H1 (cell line): ENCODE measurements around the gene MEN1. TPM values are rescaled to one million over a fixed set of nuclear protein-coding genes. Genes with fewer than 3 reads are reported as not detected.

Experiments used
- CTCF ChIA-PET: fragments of 300-600 bp; sonication (Branson Sonifier 250); formaldehyde crosslinking; loops from one replicate; lab custom pipeline; 2021; ENCODE audit not compliant: partially characterized antibody; lab: Charles Lee
- POLR2A ChIA-PET: fragments of 300-600 bp; sonication (Branson Sonifier 250); formaldehyde crosslinking; loops from one replicate; lab custom pipeline; 2021; ENCODE audit warnings: inconsistent platforms; ENCODE audit not compliant: partially characterized antibody; lab: Charles Lee
- DNase-seq, 2 experiments: peaks; one replicate each; pipeline versions ENCODE4 v3.0.0 to v3.0.0-alpha.2; 2010 to 2022; ENCODE audit warnings: low spot score in 2 of 2, low read depth in 1 of 2, mixed read lengths in 1 of 2
- FAIRE-seq: peaks from 2 replicates; lab custom pipeline; 2011; peaks lifted over from hg19 to GRCh38; lab: Jason Lieb, UNC
- H2AFZ ChIP-seq: 2 replicates; pipeline ENCODE4 v1.8.1; 2012; ENCODE audit warnings: low read length, inconsistent platforms
- H2AK5ac ChIP-seq: 2 replicates; pipeline ENCODE4 v1.6.1; 2013; ENCODE audit warnings: low read depth, low read length
- H2BK120ac ChIP-seq: replicated peaks from 2 replicates; pipeline ENCODE3; 2013; ENCODE audit warnings: low read depth, low read length, inconsistent platforms
- H2BK12ac ChIP-seq: 2 replicates; pipeline ENCODE4 v1.6.1; 2013; ENCODE audit warnings: low read depth, low read length
- H2BK15ac ChIP-seq: 2 replicates; pipeline ENCODE4 v1.6.1; 2013; ENCODE audit warnings: low read length
- H2BK20ac ChIP-seq: 2 replicates; pipeline ENCODE4 v1.6.1; 2013; ENCODE audit warnings: low read length
- H2BK5ac ChIP-seq: 2 replicates; pipeline ENCODE4 v1.6.1; 2013; ENCODE audit warnings: low read depth, low read length
- H3K14ac ChIP-seq: 2 replicates; pipeline ENCODE4 v1.6.1; 2013; ENCODE audit warnings: inconsistent platforms; ENCODE audit not compliant: insufficient read length
- H3K18ac ChIP-seq: 2 replicates; pipeline ENCODE4 v1.6.1; 2013; ENCODE audit warnings: low read length; ENCODE audit errors: extremely low read depth
- H3K23ac ChIP-seq: 2 replicates; pipeline ENCODE4 v1.6.1; 2013; ENCODE audit warnings: inconsistent platforms; ENCODE audit not compliant: insufficient read length
- H3K23me2 ChIP-seq: 2 replicates; pipeline ENCODE4 v1.6.1; 2013; ENCODE audit warnings: low read depth, low read length
- H3K27ac ChIP-seq: 2 replicates; pipeline ENCODE4 v1.6.1; 2011; ENCODE audit warnings: low read depth, low read length, inconsistent platforms
- H3K27me3 ChIP-seq, 4 experiments: replicated peaks in 1 of 4; 1 replicate in 1 of 4; 2 replicates in 3 of 4; pipeline versions ENCODE4 v1.6.1 to v1.8.1; 2011 to 2013; ENCODE audit warnings: low read length in 3 of 4, mild to moderate bottlenecking in 3 of 4, inconsistent platforms in 2 of 4, mixed read lengths in 2 of 4, moderate library complexity in 1 of 4; ENCODE audit not compliant: control insufficient read depth in 3 of 4, insufficient read depth in 3 of 4; ENCODE audit errors: extremely low read depth in 1 of 4
- H3K36me3 ChIP-seq, 4 experiments: 2 replicates each; pipeline versions ENCODE4 v1.6.1 to v1.8.1; 2011 to 2013; ENCODE audit warnings: mild to moderate bottlenecking in 4 of 4, low read length in 3 of 4, moderate library complexity in 2 of 4, control low read depth in 1 of 4, inconsistent platforms in 1 of 4; ENCODE audit not compliant: insufficient read depth in 4 of 4, control insufficient read depth in 2 of 4
- H3K4ac ChIP-seq: replicated peaks from 2 replicates; pipeline ENCODE3; 2013; ENCODE audit warnings: low read length, low read depth, mixed read lengths, inconsistent platforms; ENCODE audit not compliant: insufficient read length
- H3K4me1 ChIP-seq, 4 experiments: replicated peaks in 1 of 4; 1 replicate in 1 of 4; 2 replicates in 3 of 4; pipeline versions ENCODE4 v1.6.1 to v1.8.1; 2011 to 2013; ENCODE audit warnings: low read length in 3 of 4, inconsistent platforms in 2 of 4, mixed read lengths in 1 of 4; ENCODE audit not compliant: insufficient read depth in 4 of 4, control insufficient read depth in 3 of 4
- H3K4me2 ChIP-seq, 2 experiments: 2 replicates each; pipeline versions ENCODE4 v1.6.1 to v1.8.1; 2011 to 2013; ENCODE audit warnings: low read depth in 2 of 2, low read length in 2 of 2, control low read depth in 1 of 2, inconsistent platforms in 1 of 2, mild to moderate bottlenecking in 1 of 2; ENCODE audit not compliant: insufficient read depth in 1 of 2
- H3K4me3 ChIP-seq, 4 experiments: fragments of 200-600, 300-600 bp in 1 of 4; sonication (generic), shearing (Covaris generic), sonication (Bioruptor Twin) in 1 of 4; 2 replicates each; pipeline versions ENCODE4 v1.5.1 to v1.8.1; 2011 to 2016; ENCODE audit warnings: low read length in 4 of 4, low read depth in 3 of 4, control low read depth in 2 of 4, inconsistent platforms in 2 of 4, mild to moderate bottlenecking in 2 of 4, mixed read lengths in 1 of 4, moderate library complexity in 1 of 4; ENCODE audit not compliant: insufficient read depth in 2 of 4; ENCODE audit errors: extremely low read depth in 1 of 4
- H3K56ac ChIP-seq: replicated peaks from 2 replicates; pipeline ENCODE3; 2013; ENCODE audit warnings: low read depth, mild to moderate bottlenecking, mixed read lengths, low read length, inconsistent platforms; ENCODE audit not compliant: insufficient read length
- H3K79me1 ChIP-seq: 2 replicates; pipeline ENCODE4 v1.6.1; 2013; ENCODE audit warnings: low read depth, low read length, control low read depth
- H3K79me2 ChIP-seq, 2 experiments: 2 replicates each; pipeline versions ENCODE4 v1.6.1 to v1.8.1; 2012 to 2013; ENCODE audit warnings: low read length in 2 of 2, mild to moderate bottlenecking in 2 of 2, inconsistent platforms in 1 of 2; ENCODE audit not compliant: insufficient read depth in 2 of 2, control insufficient read depth in 1 of 2
- H3K9ac ChIP-seq, 4 experiments: replicated peaks in 1 of 4; 1 replicate in 1 of 4; 2 replicates in 3 of 4; pipeline versions ENCODE4 v1.6.1 to v1.8.1; 2011 to 2013; ENCODE audit warnings: low read depth in 3 of 4, low read length in 3 of 4, control low read depth in 2 of 4, mild to moderate bottlenecking in 2 of 4, moderate library complexity in 2 of 4, inconsistent platforms in 1 of 4; ENCODE audit errors: extremely low read depth in 1 of 4
- H3K9me3 ChIP-seq, 2 experiments: 2 replicates each; pipeline versions ENCODE4 v1.6.1 to v1.8.1; 2012 to 2013; ENCODE audit warnings: mild to moderate bottlenecking in 2 of 2, moderate library complexity in 2 of 2, control low read depth in 1 of 2, inconsistent platforms in 1 of 2, low read depth in 1 of 2, low read length in 1 of 2, mixed read lengths in 1 of 2; ENCODE audit not compliant: insufficient read depth in 2 of 2
- H4K20me1 ChIP-seq, 2 experiments: replicated peaks in 1 of 2; 2 replicates each; pipeline versions ENCODE3 to v1.8.1; 2011 to 2013; ENCODE audit warnings: inconsistent platforms in 2 of 2, low read length in 2 of 2, mild to moderate bottlenecking in 1 of 2; ENCODE audit not compliant: insufficient read depth in 2 of 2, control insufficient read depth in 1 of 2
- H4K5ac ChIP-seq: 2 replicates; pipeline ENCODE4 v1.6.1; 2013; ENCODE audit warnings: low read length, low read depth, mixed read lengths, inconsistent platforms; ENCODE audit not compliant: insufficient read length
- H4K8ac ChIP-seq: 2 replicates; pipeline ENCODE4 v1.8.0; 2013; ENCODE audit warnings: mild to moderate bottlenecking, moderate library complexity, low read length, inconsistent platforms; ENCODE audit not compliant: insufficient read depth; ENCODE audit errors: extremely low read depth
- H4K91ac ChIP-seq: replicated peaks from 2 replicates; pipeline ENCODE3; 2013; ENCODE audit warnings: low read length, mixed read lengths, inconsistent platforms; ENCODE audit not compliant: insufficient read length
- BCL11A ChIP-seq, 2 experiments: IDR thresholded peaks; one replicate each; pipeline ENCODE4 v1.6.1; 2011; ENCODE audit warnings: low read depth in 2 of 2, low read length in 2 of 2, mild to moderate bottlenecking in 2 of 2
- CTCF ChIP-seq, 3 experiments: IDR thresholded peaks; 1 replicate in 2 of 3; 2 replicates in 1 of 3; pipeline versions ENCODE4 v1.5.1 to v1.6.1; 2011; ENCODE audit warnings: low read length in 3 of 3, mild to moderate bottlenecking in 3 of 3, inconsistent platforms in 2 of 3, low read depth in 1 of 3, moderate library complexity in 1 of 3; ENCODE audit not compliant: insufficient read depth in 1 of 3; ENCODE audit errors: control extremely low read depth in 1 of 3
- HDAC6 ChIP-seq: IDR thresholded peaks from one replicate; pipeline ENCODE4 v1.7.1; 2012; ENCODE audit warnings: low read depth, mild to moderate bottlenecking, inconsistent platforms, low read length, moderate library complexity
- POU5F1 ChIP-seq: IDR thresholded peaks from 2 replicates; pipeline ENCODE4 v1.6.1; 2011; ENCODE audit warnings: low read depth, mild to moderate bottlenecking, low read length, moderate library complexity
- RFX5 ChIP-seq: IDR thresholded peaks from 2 replicates; pipeline ENCODE4 v1.6.1; 2011; ENCODE audit warnings: low read depth, low read length, improper control_type of control experiment, borderline replicate concordance
- SIN3A ChIP-seq, 2 experiments: IDR thresholded peaks in 1 of 2; conservative IDR thresholded peaks in 1 of 2; 2 replicates each; pipeline ENCODE4 v1.6.1; 2011 to 2012; ENCODE audit warnings: low read length in 2 of 2, improper control_type of control experiment in 1 of 2, low read depth in 1 of 2, mild to moderate bottlenecking in 1 of 2
- SIX5 ChIP-seq: IDR thresholded peaks from 2 replicates; pipeline ENCODE4 v1.6.1; 2011; ENCODE audit warnings: mild to moderate bottlenecking, low read depth, low read length
- SRF ChIP-seq: IDR thresholded peaks from 2 replicates; pipeline ENCODE4 v1.6.1; 2011; ENCODE audit warnings: mild to moderate bottlenecking, low read depth, low read length, moderate library complexity
- WGBS, 2 experiments: shearing (Covaris generic) in 1 of 2; methylation state at CpG; one replicate each; pipeline versions ENCODE4 v1.1.6 to v1.1.7; 2013 to 2015; ENCODE audit warnings: low lambda C conversion rate in 2 of 2, mixed read lengths in 2 of 2, inconsistent platforms in 1 of 2, low coverage in 1 of 2, missing lambda C conversion rate in 1 of 2; ENCODE audit not compliant: insufficient replicate concordance in 2 of 2, insufficient coverage in 1 of 2, insufficient read length in 1 of 2; ENCODE audit errors: extremely low coverage in 1 of 2, missing lambda C conversion rate in 1 of 2; 5-methylcytosine and 5-hydroxymethylcytosine counted together
- polyA plus RNA-seq, 7 experiments: library from polyadenylated mRNA; depleted of rRNA in 3 of 7; stranded (reverse) in 5 of 7; unstranded in 2 of 7; fragments of >200 nt in 5 of 7; fragments of 200-250 nt in 2 of 7; gene quantifications; 1 replicate in 5 of 7; 2 replicates in 1 of 7; 4 replicates in 1 of 7; pipeline versions ENCODE4 v1.2.1 to v1.2.3, GENCODE V29; 2011 to 2013; ENCODE audit warnings: missing spikeins in 2 of 7, mixed read lengths in 2 of 7
- total RNA-seq: library from RNA; stranded (reverse); fragmentation: NEBNext Ultra II Directional; extraction: Animal tissue kit (Norgen Biotek cat#: 25700); gene quantifications from 2 replicates; pipeline ENCODE4 v1.2.1, GENCODE V29; 2021

The MEN1 gene
- total and polyA plus RNA-seq, 2 of the 8 experiments (the other 6 are each of a cell fraction or from before 2014, with no cell fraction given): 47.2 to 56.3 TPM

DNA sequence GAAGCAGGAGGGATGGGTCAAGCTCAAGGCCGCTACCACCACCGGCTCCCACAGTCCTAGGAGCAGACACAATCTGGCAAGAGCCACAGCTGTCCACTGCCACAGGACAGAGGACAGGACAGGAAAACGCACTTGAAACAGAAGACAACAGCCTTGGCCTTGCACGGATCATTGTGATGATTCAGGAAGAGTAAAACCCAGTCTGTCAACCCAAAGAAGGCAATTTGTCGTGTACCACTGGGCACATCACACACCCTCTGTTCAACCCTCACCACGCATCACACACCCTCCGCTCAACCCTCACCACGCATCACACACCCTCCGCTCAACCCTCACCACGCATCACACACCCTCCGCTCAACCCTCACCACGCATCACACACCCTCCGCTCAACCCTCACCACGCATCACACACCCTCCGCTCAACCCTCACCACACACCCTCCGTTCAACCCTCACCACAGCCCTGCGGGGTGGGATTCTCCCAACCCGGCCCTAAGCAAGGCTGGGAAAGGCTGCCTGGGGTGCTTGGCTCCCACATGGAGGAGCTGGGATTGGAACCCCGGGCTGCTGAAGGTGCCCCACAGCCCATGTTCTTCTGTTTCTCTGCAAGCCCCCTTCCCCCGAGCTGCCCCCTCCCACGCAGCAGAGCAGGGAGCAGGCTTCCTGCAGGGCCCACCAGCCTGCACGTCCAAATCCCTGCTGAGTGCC is 45.4 kb upstream of the MEN1 start:
- Histone ChIP-seq H3K4me3 (no peak overlapping the region), H3K4ac (no peak overlapping the region), H4K8ac (no peak overlapping the region), H2BK20ac (no peak overlapping the region), H3K18ac (no peak overlapping the region), H2BK12ac (no peak overlapping the region), H2AFZ (no peak overlapping the region), H3K36me3 (peaks cover 0 to 5% (median 0%) of the 10 kb centered on the region in 4 experiments; a peak in 3 of 8 replicates), H2BK120ac (no peak overlapping the region), H2AK5ac (no peak overlapping the region), H3K79me2 (no peaks in the 10 kb centered on the region), H3K4me2 (no peak overlapping the region)
- TF ChIP-seq SIX5: no peak
- no peak for TF ChIP-seq HDAC6
- no peak for TF ChIP-seq SRF
- no peak for TF ChIP-seq CTCF (IDR thresholded peaks at IDR 0.05; ENCODE audit: control extremely low read depth in 1 of 3, insufficient read depth in 1 of 3, low read depth in 1 of 3, low read length in 3 of 3)
- no peak for TF ChIP-seq RFX5
- TF ChIP-seq POU5F1: no peak
- TF ChIP-seq BCL11A (IDR thresholded peaks at IDR 0.05; ENCODE audit: low read depth in 2 of 2, low read length in 2 of 2): no peak
- TF ChIP-seq SIN3A (conservative IDR thresholded peaks at IDR 0.05 in 1 of 2, IDR thresholded peaks at IDR 0.05 in 1 of 2; ENCODE audit: low read depth in 1 of 2, low read length in 2 of 2): no peak
- TF ChIP-seq, all 59 proteins: peak for 0
- Histone ChIP-seq H4K20me1 (peaks cover 0 to 5% of the 10 kb centered on the region in 2 experiments), H2BK15ac (no peak overlapping the region), H3K27me3 (no peaks in the 10 kb centered on the region), H4K5ac (no peak overlapping the region), H4K91ac (no peak overlapping the region), H3K14ac (no peak overlapping the region), H3K79me1 (no peaks in the 10 kb centered on the region; the same call in 1 of the 2 replicates), H2BK5ac (no peak overlapping the region; the same call in 1 of the 2 replicates), H3K23me2 (no peaks in the 10 kb centered on the region), H3K23ac (no peak overlapping the region), H3K9me3 (no peaks in the 10 kb centered on the region), H3K27ac (no peak overlapping the region), H3K9ac (no peak overlapping the region), H3K4me1 (peaks cover 0 to 12% (median 5%) of the 10 kb centered on the region in 4 experiments; a peak in 5 of 7 replicates), H3K56ac (no peak overlapping the region)
- ChIA-PET POLR2A (interaction anchor here (0.6 to 25.7 kb wide), 4 partner anchors 29 to 256 kb away, joined by 3 to 408 read pairs (median 4); partner anchors contain the start of genes EHD1 and TM7SF2), CTCF (interaction anchor here (12.3 to 32.3 kb wide), 3 partner anchors 5 to 32 kb away, joined by 321 to 1058 read pairs (median 321); partner anchors contain the start of gene EHD1)
- DNase-seq (no peak), FAIRE-seq (no peak)
- WGBS, 2 experiments: 91% methylated on average over 15 of the region's 22 CpGs; no CpG with 5 or more reads in 1 of the 2 experiments
